ENCODE data around the gene IGF2BP2. TPM values are rescaled to one million over a fixed set of nuclear protein-coding genes. Genes with fewer than 3 reads are reported as not detected.

Gene IGF2BP2
- total RNA-seq, 4 donors from 2014 or later: 3.9 to 13.5 (median 8.1) TPM

GRCh38 chr3:185595526-185595925 lies 229.3 kb downstream of the IGF2BP2 start:
- peaks cover 0 to 97% of the 10 kb centered on the region in 2 donors for H3K36me3 ChIP-seq
- H3K27me3 ChIP-seq: no peaks in the 10 kb centered on the region
- no peak for ATAC-seq
- no peak overlapping the region for H3K27ac ChIP-seq
- H3K9me3 ChIP-seq: no peaks in the 10 kb centered on the region
- TF ChIP-seq POLR2A (IDR thresholded peaks at IDR 0.05): no peak
- no peak for TF ChIP-seq POLR2AphosphoS5 (IDR thresholded peaks at IDR 0.05)
- no peak for TF ChIP-seq EP300 (IDR thresholded peaks at IDR 0.05)
- TF ChIP-seq CTCF (IDR thresholded peaks at IDR 0.05): no peak
- no peaks in the 10 kb centered on the region for H3K4me1 ChIP-seq
- no peak overlapping the region for H3K4me3 ChIP-seq
- 77 to 80% methylated on average over 3 to 4 of the region's 4 CpGs for WGBS, 2 donors (ENCODE audit: low coverage in 1 of 2)

DNA sequence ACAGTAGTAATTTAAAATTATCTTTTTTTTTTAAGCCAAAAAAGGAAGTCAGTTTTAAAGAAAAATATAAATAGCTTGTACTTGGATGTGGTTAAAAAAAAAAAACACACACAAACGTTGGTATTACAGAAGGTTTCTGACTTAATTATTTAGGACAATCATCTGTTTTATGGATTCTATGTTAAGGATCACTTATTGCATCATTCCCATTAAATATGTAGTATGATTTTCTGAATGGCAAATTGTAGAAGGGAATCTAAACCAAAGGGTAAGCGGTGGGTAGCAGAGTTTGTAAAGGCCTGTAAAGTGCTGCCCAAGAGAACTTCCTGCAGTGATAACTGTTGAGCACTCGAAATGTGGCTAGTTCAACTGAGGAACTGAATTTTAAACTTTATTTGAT lies 230.8 kb downstream of the IGF2BP2 start:
- ATAC-seq: no peak
- H3K36me3 ChIP-seq: peaks cover 0 to 88% of the 10 kb centered on the region in 2 donors
- WGBS, 2 donors (ENCODE audit: low coverage in 1 of 2): 62 to 74% methylated on average over 3 of the region's 3 CpGs
- H3K27me3 ChIP-seq: no peaks in the 10 kb centered on the region
- H3K9me3 ChIP-seq: no peaks in the 10 kb centered on the region
- H3K4me1 ChIP-seq: peaks cover 0 to 8% (median 0%) of the 10 kb centered on the region in 3 donors
- no peak for TF ChIP-seq CTCF (IDR thresholded peaks at IDR 0.05)
- TF ChIP-seq POLR2A (IDR thresholded peaks at IDR 0.05): no peak
- no peak for TF ChIP-seq POLR2AphosphoS5 (IDR thresholded peaks at IDR 0.05)
- no peak for TF ChIP-seq EP300 (IDR thresholded peaks at IDR 0.05)
- no peak overlapping the region for H3K27ac ChIP-seq
- H3K4me3 ChIP-seq: no peak overlapping the region

Small RNAs within 50 kb of the gene (small RNA-seq; reads per million reads assigned to genes)
- gene AC133473.1: 0 reads per million in 4 donors
- 0 reads per million in 4 donors for gene MIR548AQ

Other genes with a start within 250 kb of the IGF2BP2 start
- gene SENP2, start 238.7 kb downstream of the IGF2BP2 start, total RNA-seq: 10 to 100 TPM; 25.8 to 51.2 (median 40.2) TPM
- gene TRA2B, start 113.0 kb upstream of the IGF2BP2 start, total RNA-seq: 100 to 1,000 TPM in 3 of 4 donors, 10 to 100 TPM in 1; 87.1 to 181 (median 129) TPM